ENCODE data around the gene GRK1. TPM values are rescaled to one million over a fixed set of nuclear protein-coding genes. Genes with fewer than 3 reads are reported as not detected.

The GRK1 gene
- total and polyA plus RNA-seq, 2 experiments from 2014 or later = not detected

GRCh38 chr13:113648216-113648610 is 18.8 kb upstream of the GRK1 start (continued):
- TF ChIP-seq CREB1 (CRISPR knock-in tag; IDR thresholded peaks at IDR 0.05; ENCODE audit: low read depth) = no peak
- no peak for TF ChIP-seq ZNF114 (CRISPR knock-in tag; IDR thresholded peaks at IDR 0.05)
- no peak for TF ChIP-seq ETS1 (IDR thresholded peaks at IDR 0.05)

DNA sequence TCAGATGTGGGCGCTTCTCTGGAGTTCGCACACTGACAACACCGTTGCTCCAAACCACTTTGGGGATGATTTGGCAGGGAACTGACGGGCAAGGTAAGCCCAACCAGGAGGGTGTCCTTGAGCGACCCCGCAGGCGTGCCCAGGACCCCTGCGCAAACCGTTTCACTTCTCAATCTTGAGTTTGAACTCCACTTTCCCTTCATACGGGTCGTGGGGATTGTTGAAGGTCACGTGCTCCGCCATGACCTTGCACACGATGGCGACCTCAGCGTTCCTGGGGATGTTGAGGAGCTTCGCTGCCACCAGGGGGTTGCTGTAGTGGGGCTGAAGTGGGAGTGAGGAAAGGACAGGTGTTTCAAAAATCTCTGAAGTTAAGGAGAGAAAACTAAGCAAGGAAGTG is 17.8 kb upstream of the GRK1 start:
- Mint-ChIP-seq H3K27me3 (ENCODE audit: insufficient read depth, low read depth, poor library complexity) (peaks cover 13% of the 10 kb centered on the region), H3K27ac (peak overlapping the region; percentile 29), H3K9me3 (peaks cover 8% of the 10 kb centered on the region; the same call in 2 of the 3 replicates), H3K36me3 (ENCODE audit: low read depth) (peaks cover 14% of the 10 kb centered on the region; the same call in 2 of the 3 replicates), H3K4me3 (no peak overlapping the region), H3K4me1 (peaks cover 16% of the 10 kb centered on the region)
- Histone ChIP-seq H3F3A (replicated peaks; ENCODE audit: low read depth) (no peaks in the 10 kb centered on the region), H3K27ac (ENCODE audit: low read depth) (no peak overlapping the region), H3K36me3 (ENCODE audit: insufficient read depth) (no peaks in the 10 kb centered on the region), H3K9me2 (ENCODE audit: insufficient read depth) (no peaks in the 10 kb centered on the region), H3K4me1 (ENCODE audit: insufficient read depth) (no peaks in the 10 kb centered on the region), H3K4me3 (no peak overlapping the region), H2AFZ (no peak overlapping the region), H3K27me3 (ENCODE audit: insufficient read depth) (no peaks in the 10 kb centered on the region), H3K79me2 (replicated peaks; ENCODE audit: insufficient read depth) (no peaks in the 10 kb centered on the region), H3K4me2 (no peak overlapping the region), H4K20me1 (replicated peaks; ENCODE audit: insufficient read depth) (no peaks in the 10 kb centered on the region)
- DNase-seq (ENCODE audit: low spot score) = peak; percentile 49
- TF ChIP-seq POLR2AphosphoS5 (IDR thresholded peaks at IDR 0.05; ENCODE audit: low read depth) = no peak
- peak; percentile 43 to 45 for TF ChIP-seq CTCF (conservative IDR thresholded peaks at IDR 0.05; ENCODE audit: low read depth in 2 of 2)
- peak; percentile 46 for ATAC-seq

- DNase-seq (ENCODE audit: low spot score) (no peak), ATAC-seq (no peak)
- Histone ChIP-seq H3K4me1 (ENCODE audit: insufficient read depth) (no peaks in the 10 kb centered on the region), H3K27me3 (ENCODE audit: insufficient read depth) (no peaks in the 10 kb centered on the region), H2AFZ (no peak overlapping the region), H3K4me3 (no peak overlapping the region), H3K4me2 (no peak overlapping the region), H3K79me2 (replicated peaks; ENCODE audit: insufficient read depth) (no peaks in the 10 kb centered on the region), H4K20me1 (replicated peaks; ENCODE audit: insufficient read depth) (no peaks in the 10 kb centered on the region), H3K27ac (ENCODE audit: low read depth) (no peak overlapping the region), H3F3A (replicated peaks; ENCODE audit: low read depth) (no peaks in the 10 kb centered on the region), H3K36me3 (ENCODE audit: insufficient read depth) (no peaks in the 10 kb centered on the region), H3K9me2 (ENCODE audit: insufficient read depth) (no peaks in the 10 kb centered on the region)
- H3K4me3 Mint-ChIP-seq = no peak overlapping the region
- H3K36me3 Mint-ChIP-seq (ENCODE audit: low read depth) = peaks cover 5% of the 10 kb centered on the region; the same call in 1 of the 3 replicates
- no peak overlapping the region for H3K27ac Mint-ChIP-seq
- no peaks in the 10 kb centered on the region; the same call in 1 of the 3 replicates for H3K9me3 Mint-ChIP-seq
- H3K27me3 Mint-ChIP-seq (ENCODE audit: insufficient read depth, low read depth, poor library complexity) = peaks cover 13% of the 10 kb centered on the region
- H3K4me1 Mint-ChIP-seq = peaks cover 16% of the 10 kb centered on the region
- TF ChIP-seq ZNF462 (CRISPR knock-in tag; IDR thresholded peaks at IDR 0.05) (no peak), CREB1 (CRISPR knock-in tag; IDR thresholded peaks at IDR 0.05; ENCODE audit: low read depth) (no peak), ETS1 (IDR thresholded peaks at IDR 0.05) (no peak), STAT1 (IDR thresholded peaks at IDR 0.05; ENCODE audit: unreplicated experiment) (no peak), EZH2phosphoT487 (IDR thresholded peaks at IDR 0.05; ENCODE audit: unreplicated experiment) (no peak), EZH2 (IDR thresholded peaks at IDR 0.05; ENCODE audit: low read depth, unreplicated experiment) (no peak), POLR2AphosphoS5 (IDR thresholded peaks at IDR 0.05; ENCODE audit: low read depth) (no peak)
Observed at GRCh38 chr13:113650275-113650674, 16.7 kb upstream of the GRK1 start.

Measured in GM23338 (cell line).